Keratinocyte (primary cell): Measurements from ENCODE around the gene AHRR. TPM values are rescaled to one million over a fixed set of nuclear protein-coding genes. Genes with fewer than 3 reads are reported as not detected.

Experiments used
- DNase-seq: peaks from one replicate; pipeline ENCODE4 v3.0.0-alpha.2; 2011; ENCODE audit warnings: low read depth, missing footprints, low spot score
- FAIRE-seq: peaks from 2 replicates; lab custom pipeline; 2011; peaks lifted over from hg19 to GRCh38; lab: Jason Lieb, UNC
- H2AFZ ChIP-seq: 2 replicates; pipeline ENCODE4 v1.6.0; 2012; ENCODE audit warnings: low read length, control low read depth, inconsistent platforms; ENCODE audit not compliant: control insufficient read depth
- H3K27ac ChIP-seq: 2 replicates; pipeline ENCODE4 v1.5.1; 2011; ENCODE audit warnings: low read length; ENCODE audit not compliant: control insufficient read depth, insufficient read depth
- H3K27me3 ChIP-seq: 3 replicates; pipeline ENCODE4 v1.6.0; 2011; ENCODE audit warnings: low read length; ENCODE audit not compliant: control insufficient read depth, insufficient read depth; ENCODE audit errors: extremely low read depth
- H3K36me3 ChIP-seq, 2 experiments: 2 replicates in 1 of 2; 3 replicates in 1 of 2; pipeline ENCODE4 v1.5.1; 2011; ENCODE audit warnings: low read length in 2 of 2, mild to moderate bottlenecking in 1 of 2; ENCODE audit not compliant: control insufficient read depth in 2 of 2, insufficient read depth in 2 of 2; ENCODE audit errors: extremely low read depth in 1 of 2
- H3K4me1 ChIP-seq: 3 replicates; pipeline ENCODE4 v1.5.1; 2011; ENCODE audit warnings: low read length; ENCODE audit not compliant: control insufficient read depth, insufficient read depth; ENCODE audit errors: extremely low read depth
- H3K4me2 ChIP-seq: 3 replicates; pipeline ENCODE4 v1.6.0; 2011; ENCODE audit warnings: low read depth, low read length; ENCODE audit not compliant: control insufficient read depth, insufficient read depth; ENCODE audit errors: extremely low read depth
- H3K4me3 ChIP-seq, 3 experiments: fragments of 200-600 bp in 1 of 3; sonication (generic) in 1 of 3; 2 replicates in 2 of 3; 3 replicates in 1 of 3; pipeline ENCODE4 v1.5.1; 2011 to 2016; ENCODE audit warnings: low read length in 3 of 3, mild to moderate bottlenecking in 3 of 3, control low read depth in 2 of 3, inconsistent platforms in 1 of 3, low read depth in 1 of 3, mixed read lengths in 1 of 3, mixed run types in 1 of 3, moderate library complexity in 1 of 3; ENCODE audit not compliant: control insufficient read depth in 2 of 3, insufficient read depth in 2 of 3; ENCODE audit errors: extremely low read depth in 1 of 3
- H3K79me2 ChIP-seq: 2 replicates; pipeline ENCODE4 v1.6.0; 2012; ENCODE audit warnings: low read length; ENCODE audit not compliant: control insufficient read depth, insufficient read depth
- H3K9ac ChIP-seq: 3 replicates; pipeline ENCODE4 v1.6.0; 2011; ENCODE audit warnings: low read length; ENCODE audit not compliant: control insufficient read depth, insufficient read depth; ENCODE audit errors: extremely low read depth
- H3K9me1 ChIP-seq: 3 replicates; pipeline ENCODE4 v1.6.0; 2011; ENCODE audit warnings: low read length; ENCODE audit not compliant: control insufficient read depth, insufficient read depth; ENCODE audit errors: extremely low read depth
- H3K9me3 ChIP-seq: 2 replicates; pipeline ENCODE4 v1.5.1; 2012; ENCODE audit warnings: low read depth, low read length; ENCODE audit not compliant: control insufficient read depth
- H4K20me1 ChIP-seq: 3 replicates; pipeline ENCODE4 v1.6.0; 2011; ENCODE audit warnings: low read length; ENCODE audit not compliant: control insufficient read depth, insufficient read depth; ENCODE audit errors: extremely low read depth
- EZH2 ChIP-seq: IDR thresholded peaks from one replicate; pipeline ENCODE4 v1.6.1; 2012; ENCODE audit warnings: inconsistent platforms, mild to moderate bottlenecking, low read length, moderate library complexity
- dilution Hi-C: fragments of 300-500 bp; cut with MboI; formaldehyde crosslinking; loops from one replicate; pipeline ENCODE4 v1.7.0; 2020; ENCODE audit warnings: low sequenced_read_pairs; ENCODE audit not compliant: extremely low pct_ligation_motif_present
- polyA plus RNA-seq, 5 experiments: library from polyadenylated mRNA; depleted of rRNA in 3 of 5; stranded (reverse) in 3 of 5; stranded (forward) in 1 of 5; unstranded in 1 of 5; fragments of >200 nt; gene quantifications; 1 replicate in 1 of 5; 2 replicates in 3 of 5; 3 replicates in 1 of 5; pipeline versions ENCODE4 v1.2.1 to v1.2.3, GENCODE V29; 2011 to 2012; ENCODE audit warnings: missing spikeins in 2 of 5, low read depth in 1 of 5, low replicate concordance in 1 of 5
- TF ChIP-seq, protein P1 (sequence below), 3 experiments: IDR thresholded peaks in 1 of 3; conservative IDR thresholded peaks in 1 of 3; optimal IDR thresholded peaks in 1 of 3; 2 replicates in 2 of 3; 3 replicates in 1 of 3; pipeline versions ENCODE3 to v1.5.1; 2011; ENCODE audit warnings: low read length in 3 of 3, mild to moderate bottlenecking in 3 of 3, moderate library complexity in 2 of 3, control low read depth in 1 of 3, inconsistent platforms in 1 of 3; ENCODE audit not compliant: insufficient read depth in 2 of 3; ENCODE audit errors: extremely low read depth in 1 of 3

The AHRR gene
- polyA plus RNA-seq, 1 donor (not counting 4 experiments of a cell fraction or from before 2014, with no cell fraction given): 0.24 TPM

DNA sequence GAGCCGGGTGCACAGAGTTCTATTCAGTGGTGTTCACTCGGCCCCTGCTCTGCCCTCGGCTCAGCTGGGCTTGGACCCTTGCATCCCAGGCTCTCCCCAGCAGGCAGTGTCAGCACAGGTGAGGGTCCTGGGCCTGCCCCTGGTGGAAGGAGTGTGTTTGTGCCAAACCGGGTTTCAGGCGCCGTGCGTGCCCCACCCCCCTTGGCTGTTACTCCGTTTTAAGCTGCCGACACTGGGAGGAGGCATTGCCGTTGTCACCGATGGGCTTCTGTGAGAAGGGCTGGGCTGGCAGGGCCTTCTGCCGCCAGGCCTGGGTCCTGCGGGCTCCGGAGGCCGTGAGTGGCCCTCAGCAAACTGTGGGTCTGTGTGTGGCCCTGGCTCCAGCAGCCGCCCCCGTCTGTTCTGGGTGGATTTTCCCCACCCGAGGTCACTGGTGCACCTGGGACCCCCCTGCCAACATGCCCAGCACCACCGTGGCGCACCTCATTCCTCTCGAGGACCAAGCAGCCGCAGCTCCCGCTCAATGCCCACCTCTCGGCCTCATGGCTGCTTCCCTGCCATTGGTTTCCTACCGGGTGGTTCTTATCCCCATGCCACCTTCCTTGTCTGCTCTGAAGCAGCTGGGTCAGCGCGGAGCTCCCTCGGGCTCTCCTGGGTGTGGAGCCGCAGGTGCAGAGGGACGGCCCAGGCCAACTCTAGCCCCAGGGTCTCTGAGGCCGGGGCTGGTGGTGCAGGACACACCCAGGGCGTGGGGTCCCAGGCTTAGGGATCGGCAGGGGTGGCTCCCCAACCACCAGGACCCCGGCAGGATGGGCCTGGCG lies 77.2 kb downstream of the AHRR start:
- peaks cover 21% of the 10 kb centered on the region for H3K27me3 ChIP-seq
- DNase-seq (no peak), FAIRE-seq (no peak)
- no peaks in the 10 kb centered on the region for H3K9me1 ChIP-seq
- no peaks in the 10 kb centered on the region for H3K79me2 ChIP-seq
- no peak overlapping the region for H2AFZ ChIP-seq
- no peak overlapping the region for H3K4me2 ChIP-seq
- H3K9ac ChIP-seq: no peak overlapping the region
- peaks cover 6% of the 10 kb centered on the region for H3K4me1 ChIP-seq
- H3K36me3 ChIP-seq: no peaks in the 10 kb centered on the region
- no peaks in the 10 kb centered on the region for H4K20me1 ChIP-seq
- no peak overlapping the region for H3K27ac ChIP-seq
- no peak overlapping the region for H3K4me3 ChIP-seq
- dilution Hi-C loops: no loop called here
- no peak for TF ChIP-seq EZH2
- H3K9me3 ChIP-seq: no peaks in the 10 kb centered on the region

DNA sequence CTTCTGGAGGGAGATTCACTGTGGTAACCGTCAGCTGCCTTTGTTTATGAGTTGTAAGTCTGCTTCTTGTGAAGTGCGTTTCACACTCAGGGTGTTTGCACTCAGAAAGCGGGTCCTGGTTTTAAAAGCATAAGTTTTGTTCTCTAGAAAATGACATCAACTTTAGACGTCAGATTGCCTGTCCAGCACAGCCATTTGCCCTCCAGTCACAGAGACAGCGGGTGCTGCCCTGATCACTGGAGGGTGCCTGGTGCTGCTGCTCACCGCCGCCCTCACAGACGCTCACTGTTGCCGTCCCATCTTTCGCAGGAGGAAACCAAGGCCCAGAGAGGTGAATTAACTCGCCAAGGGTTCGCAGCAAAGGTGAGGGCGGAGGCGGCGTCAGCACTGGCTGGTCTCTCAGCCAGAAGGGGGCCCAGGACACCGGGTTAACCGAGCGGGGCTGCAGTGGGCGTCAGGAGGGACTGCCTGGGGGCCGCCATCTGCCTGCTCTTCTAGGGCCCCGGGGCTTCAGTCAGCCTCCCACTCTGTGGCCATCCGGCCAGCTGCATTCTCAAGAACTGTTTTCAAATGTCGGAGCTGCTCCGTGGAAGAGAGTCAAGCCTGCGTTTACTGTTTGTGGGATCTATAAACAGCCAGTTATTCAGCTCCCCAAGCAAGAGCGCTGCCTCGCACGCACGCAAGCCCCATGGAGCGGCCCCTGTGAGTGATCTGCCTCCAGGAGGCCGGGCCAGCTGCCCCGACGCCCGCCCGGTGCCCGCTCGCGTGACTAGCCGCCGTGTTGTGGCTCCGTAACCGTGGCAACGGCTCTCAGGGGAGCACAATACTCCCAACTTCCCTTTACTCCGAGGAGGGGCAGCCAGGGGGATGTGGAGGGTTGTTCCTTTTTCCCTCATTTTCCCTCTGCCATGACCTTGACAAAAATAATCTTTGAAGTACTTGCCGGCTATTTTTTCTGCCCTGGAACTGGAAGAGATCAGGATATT lies 78.1 kb downstream of the AHRR start:
- no peaks in the 10 kb centered on the region for H3K9me3 ChIP-seq
- no peak for DNase-seq
- peaks cover 6% of the 10 kb centered on the region for H3K4me1 ChIP-seq
- no peaks in the 10 kb centered on the region for H3K79me2 ChIP-seq
- H2AFZ ChIP-seq: no peak overlapping the region
- dilution Hi-C loops: no loop called here
- H3K9me1 ChIP-seq: no peaks in the 10 kb centered on the region
- H3K27ac ChIP-seq: no peak overlapping the region
- H3K36me3 ChIP-seq: no peaks in the 10 kb centered on the region
- H4K20me1 ChIP-seq: no peaks in the 10 kb centered on the region
- H3K9ac ChIP-seq: peak overlapping the region; percentile 13
- FAIRE-seq: no peak
- no peak overlapping the region for H3K4me2 ChIP-seq
- TF ChIP-seq, protein P1, sequence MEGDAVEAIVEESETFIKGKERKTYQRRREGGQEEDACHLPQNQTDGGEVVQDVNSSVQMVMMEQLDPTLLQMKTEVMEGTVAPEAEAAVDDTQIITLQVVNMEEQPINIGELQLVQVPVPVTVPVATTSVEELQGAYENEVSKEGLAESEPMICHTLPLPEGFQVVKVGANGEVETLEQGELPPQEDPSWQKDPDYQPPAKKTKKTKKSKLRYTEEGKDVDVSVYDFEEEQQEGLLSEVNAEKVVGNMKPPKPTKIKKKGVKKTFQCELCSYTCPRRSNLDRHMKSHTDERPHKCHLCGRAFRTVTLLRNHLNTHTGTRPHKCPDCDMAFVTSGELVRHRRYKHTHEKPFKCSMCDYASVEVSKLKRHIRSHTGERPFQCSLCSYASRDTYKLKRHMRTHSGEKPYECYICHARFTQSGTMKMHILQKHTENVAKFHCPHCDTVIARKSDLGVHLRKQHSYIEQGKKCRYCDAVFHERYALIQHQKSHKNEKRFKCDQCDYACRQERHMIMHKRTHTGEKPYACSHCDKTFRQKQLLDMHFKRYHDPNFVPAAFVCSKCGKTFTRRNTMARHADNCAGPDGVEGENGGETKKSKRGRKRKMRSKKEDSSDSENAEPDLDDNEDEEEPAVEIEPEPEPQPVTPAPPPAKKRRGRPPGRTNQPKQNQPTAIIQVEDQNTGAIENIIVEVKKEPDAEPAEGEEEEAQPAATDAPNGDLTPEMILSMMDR (optimal IDR thresholded peaks at IDR 0.05 in 1 of 3, IDR thresholded peaks at IDR 0.05 in 1 of 3, conservative IDR thresholded peaks at IDR 0.05 in 1 of 3; ENCODE audit: extremely low read depth in 1 of 3, insufficient read depth in 2 of 3, low read length in 3 of 3): no peak
- TF ChIP-seq EZH2: peak; percentile 42
- H3K4me3 ChIP-seq: no peak overlapping the region
- H3K27me3 ChIP-seq: peaks cover 21% of the 10 kb centered on the region
